ENCODE results near the gene GRM8.

DNA sequence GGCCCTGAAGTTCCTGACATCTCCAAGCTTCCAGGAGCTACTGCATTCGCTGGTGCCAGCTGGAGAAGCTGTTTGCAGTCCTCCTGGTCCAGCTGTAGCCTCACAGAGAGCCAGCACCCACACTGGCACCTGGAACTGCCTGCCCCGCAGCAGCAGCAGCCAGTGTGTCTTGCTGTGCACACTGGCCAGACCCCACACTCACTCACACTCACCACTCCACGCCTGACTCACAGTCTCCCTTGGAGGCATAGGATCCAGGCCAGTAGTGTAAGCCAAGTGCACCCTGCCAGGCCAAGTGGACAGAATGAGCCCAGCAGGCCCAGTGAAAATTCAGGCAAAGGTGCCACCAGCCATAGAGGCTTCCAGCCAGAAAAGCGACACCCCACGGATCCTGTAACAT lies 566.3 kb downstream of the GRM8 start:
- TF ChIP-seq, protein P1, sequence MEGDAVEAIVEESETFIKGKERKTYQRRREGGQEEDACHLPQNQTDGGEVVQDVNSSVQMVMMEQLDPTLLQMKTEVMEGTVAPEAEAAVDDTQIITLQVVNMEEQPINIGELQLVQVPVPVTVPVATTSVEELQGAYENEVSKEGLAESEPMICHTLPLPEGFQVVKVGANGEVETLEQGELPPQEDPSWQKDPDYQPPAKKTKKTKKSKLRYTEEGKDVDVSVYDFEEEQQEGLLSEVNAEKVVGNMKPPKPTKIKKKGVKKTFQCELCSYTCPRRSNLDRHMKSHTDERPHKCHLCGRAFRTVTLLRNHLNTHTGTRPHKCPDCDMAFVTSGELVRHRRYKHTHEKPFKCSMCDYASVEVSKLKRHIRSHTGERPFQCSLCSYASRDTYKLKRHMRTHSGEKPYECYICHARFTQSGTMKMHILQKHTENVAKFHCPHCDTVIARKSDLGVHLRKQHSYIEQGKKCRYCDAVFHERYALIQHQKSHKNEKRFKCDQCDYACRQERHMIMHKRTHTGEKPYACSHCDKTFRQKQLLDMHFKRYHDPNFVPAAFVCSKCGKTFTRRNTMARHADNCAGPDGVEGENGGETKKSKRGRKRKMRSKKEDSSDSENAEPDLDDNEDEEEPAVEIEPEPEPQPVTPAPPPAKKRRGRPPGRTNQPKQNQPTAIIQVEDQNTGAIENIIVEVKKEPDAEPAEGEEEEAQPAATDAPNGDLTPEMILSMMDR (tag by site-specific recombination; IDR thresholded peaks at IDR 0.05): no peak
- no peak for TF ChIP-seq ZBTB8A (tag by site-specific recombination; IDR thresholded peaks at IDR 0.05)
- TF ChIP-seq, protein P2, sequence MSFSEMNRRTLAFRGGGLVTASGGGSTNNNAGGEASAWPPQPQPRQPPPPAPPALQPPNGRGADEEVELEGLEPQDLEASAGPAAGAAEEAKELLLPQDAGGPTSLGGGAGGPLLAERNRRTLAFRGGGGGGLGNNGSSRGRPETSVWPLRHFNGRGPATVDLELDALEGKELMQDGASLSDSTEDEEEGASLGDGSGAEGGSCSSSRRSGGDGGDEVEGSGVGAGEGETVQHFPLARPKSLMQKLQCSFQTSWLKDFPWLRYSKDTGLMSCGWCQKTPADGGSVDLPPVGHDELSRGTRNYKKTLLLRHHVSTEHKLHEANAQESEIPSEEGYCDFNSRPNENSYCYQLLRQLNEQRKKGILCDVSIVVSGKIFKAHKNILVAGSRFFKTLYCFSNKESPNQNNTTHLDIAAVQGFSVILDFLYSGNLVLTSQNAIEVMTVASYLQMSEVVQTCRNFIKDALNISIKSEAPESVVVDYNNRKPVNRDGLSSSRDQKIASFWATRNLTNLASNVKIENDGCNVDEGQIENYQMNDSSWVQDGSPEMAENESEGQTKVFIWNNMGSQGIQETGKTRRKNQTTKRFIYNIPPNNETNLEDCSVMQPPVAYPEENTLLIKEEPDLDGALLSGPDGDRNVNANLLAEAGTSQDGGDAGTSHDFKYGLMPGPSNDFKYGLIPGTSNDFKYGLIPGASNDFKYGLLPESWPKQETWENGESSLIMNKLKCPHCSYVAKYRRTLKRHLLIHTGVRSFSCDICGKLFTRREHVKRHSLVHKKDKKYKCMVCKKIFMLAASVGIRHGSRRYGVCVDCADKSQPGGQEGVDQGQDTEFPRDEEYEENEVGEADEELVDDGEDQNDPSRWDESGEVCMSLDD (tag by site-specific recombination; IDR thresholded peaks at IDR 0.05): no peak
- no peak for TF ChIP-seq KLF8 (tag by site-specific recombination; IDR thresholded peaks at IDR 0.05)
